ENCODE measurements around the gene PLA2G6. TPM values are rescaled to one million over a fixed set of nuclear protein-coding genes. Genes with fewer than 3 reads are reported as not detected.

The PLA2G6 gene
- total RNA-seq, 1 experiment from 2014 or later = 24.1 TPM

GRCh38 chr22:38228873-38229740, 47.5 kb upstream of the PLA2G6 start:
- Histone ChIP-seq H3K14ac (ENCODE audit: insufficient read depth, low read length) (no peak overlapping the region), H3K23me2 (ENCODE audit: insufficient read length, low read depth, low read length, poor library complexity, severe bottlenecking) (no peaks in the 10 kb centered on the region), H3K4me1 (ENCODE audit: insufficient read depth, low read length) (no peaks in the 10 kb centered on the region), H4K5ac (ENCODE audit: insufficient read length, low read depth, low read length) (no peak overlapping the region), H3K27me3 (ENCODE audit: insufficient read depth, low read length) (no peaks in the 10 kb centered on the region), H4K20me1 (ENCODE audit: control insufficient read depth, insufficient read depth, insufficient read length) (no peaks in the 10 kb centered on the region), H2AFZ (ENCODE audit: low read length) (no peak overlapping the region), H2BK20ac (ENCODE audit: low read depth, low read length, poor library complexity, severe bottlenecking) (no peak overlapping the region), H3K79me1 (ENCODE audit: insufficient read depth, low read depth, low read length, poor library complexity, severe bottlenecking) (no peaks in the 10 kb centered on the region), H3K56ac (ENCODE audit: insufficient read length, low read depth, low read length) (no peak overlapping the region), H4K8ac (replicated peaks; ENCODE audit: insufficient read length, low read depth, low read length) (no peak overlapping the region), H3K9me3 (ENCODE audit: control insufficient read depth, low read depth, low read length) (no peaks in the 10 kb centered on the region), H3K18ac (ENCODE audit: insufficient read length, low read depth, low read length) (no peak overlapping the region), H2BK5ac (ENCODE audit: insufficient read length, low read length) (no peak overlapping the region), H4K91ac (ENCODE audit: insufficient read length, low read depth, low read length) (no peak overlapping the region), H3K23ac (ENCODE audit: insufficient read length, low read depth, low read length) (no peak overlapping the region), H2AK5ac (ENCODE audit: insufficient read length, low read length) (no peak overlapping the region), H3K9ac (ENCODE audit: extremely low read depth, insufficient read length, low read length) (no peak overlapping the region), H3K27ac (ENCODE audit: insufficient read length, low read depth, low read length) (no peak overlapping the region), H2BK120ac (ENCODE audit: low read depth, low read length, poor library complexity, severe bottlenecking) (no peak overlapping the region), H3K4me2 (ENCODE audit: insufficient read depth, insufficient read length, low read length) (no peak overlapping the region), H3K79me2 (ENCODE audit: insufficient read depth, low read length) (no peaks in the 10 kb centered on the region), H3K4ac (ENCODE audit: low read depth, low read length) (no peak overlapping the region), H2BK15ac (ENCODE audit: low read depth, low read length) (no peak overlapping the region), H2BK12ac (ENCODE audit: insufficient read length, low read depth, low read length) (no peak overlapping the region), H3T11ph (ENCODE audit: low read length) (no peak overlapping the region)
- no peak for TF ChIP-seq CTCF (conservative IDR thresholded peaks at IDR 0.05)
- Mint-ChIP-seq H3K36me3 (ENCODE audit: insufficient read depth in 1 of 3, low read depth in 3 of 3) (peaks cover 6 to 65% (median 58%) of the 10 kb centered on the region in 3 experiments; a peak in 6 of 7 replicates), H3K27me3 (ENCODE audit: low read depth) (no peaks in the 10 kb centered on the region; the same call in 1 of the 2 replicates), H3K4me3 (no peak overlapping the region), H3K9me3 (no peaks in the 10 kb centered on the region), H3K4me1 (peaks cover 0 to 3% of the 10 kb centered on the region in 2 experiments; a peak in 1 of 4 replicates), H3K27ac (peak overlapping the region in 1 of 3 experiments; percentile 29; a peak in 2 of 7 replicates)
- no CpG with 5 or more reads among the region's 14 CpGs for WGBS (ENCODE audit: extremely low coverage, insufficient read length, low lambda C conversion rate)
- DNase-seq = no peak

All from H9 (cell line).